Loucy (cell line): ENCODE measurements around the gene TP63.

ENCODE experiments used
- H2AFZ ChIP-seq: fragments of 200-600 bp; sonication (generic); 2 replicates; pipeline ENCODE4 v1.6.0; 2016; ENCODE audit warnings: antibody characterized with exemption, mild to moderate bottlenecking, low read length, moderate library complexity
- H3F3A ChIP-seq: fragments of 200-600 bp; 2 replicates; pipeline ENCODE4 v1.6.0; 2016; ENCODE audit warnings: antibody characterized with exemption, low read depth, mild to moderate bottlenecking
- H3K27me3 ChIP-seq: fragments of 200-600 bp; sonication (generic); 2 replicates; pipeline ENCODE4 v1.6.1; 2014; ENCODE audit warnings: low read length, mild to moderate bottlenecking; ENCODE audit not compliant: insufficient read depth, poor library complexity, severe bottlenecking
- H3K36me3 ChIP-seq: fragments of 200-600 bp; sonication (generic); 2 replicates; pipeline ENCODE4 v1.6.1; 2016; ENCODE audit warnings: low read length; ENCODE audit not compliant: insufficient read depth
- H3K4me1 ChIP-seq: fragments of 200-600 bp; sonication (generic); 2 replicates; pipeline ENCODE4 v1.5.1; 2014; ENCODE audit warnings: low read length, mild to moderate bottlenecking; ENCODE audit not compliant: insufficient read depth, poor library complexity, severe bottlenecking
- H3K4me2 ChIP-seq: fragments of 200-600 bp; sonication (generic); 2 replicates; pipeline ENCODE4 v1.6.0; 2014; ENCODE audit warnings: antibody characterized with exemption, low read length, low read depth, mild to moderate bottlenecking; ENCODE audit not compliant: poor library complexity, severe bottlenecking
- H3K4me3 ChIP-seq: fragments of 200-600 bp; sonication (generic); 2 replicates; pipeline ENCODE4 v1.5.1; 2014; ENCODE audit warnings: low read length, mild to moderate bottlenecking, mixed read lengths; ENCODE audit not compliant: poor library complexity, severe bottlenecking
- H3K79me2 ChIP-seq: fragments of 200-600 bp; sonication (generic); 2 replicates; pipeline ENCODE4 v1.6.1; 2014; ENCODE audit warnings: low read length; ENCODE audit not compliant: insufficient read depth
- H3K9ac ChIP-seq: fragments of 200-600 bp; sonication (generic); 2 replicates; pipeline ENCODE4 v1.6.0; 2014; ENCODE audit warnings: mild to moderate bottlenecking, low read depth, low read length, moderate library complexity; ENCODE audit not compliant: poor library complexity, severe bottlenecking
- H3K9me2 ChIP-seq: fragments of 200-600 bp; sonication (generic); replicated peaks from 2 replicates; pipeline ENCODE4 v1.6.1; 2016; ENCODE audit warnings: low read depth, low read length, mixed read lengths
- H3K9me3 ChIP-seq: fragments of 200-600 bp; sonication (generic); 2 replicates; pipeline ENCODE4 v1.6.1; 2014; ENCODE audit warnings: mild to moderate bottlenecking, antibody characterized with exemption, low read length, low read depth; ENCODE audit not compliant: insufficient read depth
- H4K20me1 ChIP-seq: fragments of 200-600 bp; sonication (generic); 2 replicates; pipeline ENCODE4 v1.6.0; 2014; ENCODE audit warnings: antibody characterized with exemption, low read length, mild to moderate bottlenecking; ENCODE audit not compliant: insufficient read depth, poor library complexity, severe bottlenecking
- EZH2phosphoT487 ChIP-seq: fragments of 200-600 bp; IDR thresholded peaks from 2 replicates; pipeline ENCODE4 v1.6.1; 2018; ENCODE audit warnings: antibody characterized with exemption, mild to moderate bottlenecking, moderate library complexity, borderline replicate concordance
- TF ChIP-seq, protein P1 (sequence below): fragments of 200-600 bp; sonication (generic); conservative IDR thresholded peaks from 2 replicates; pipeline ENCODE4 v1.5.1; 2014; ENCODE audit warnings: mild to moderate bottlenecking, antibody characterized with exemption, low read length

TP63 gene

DNA sequence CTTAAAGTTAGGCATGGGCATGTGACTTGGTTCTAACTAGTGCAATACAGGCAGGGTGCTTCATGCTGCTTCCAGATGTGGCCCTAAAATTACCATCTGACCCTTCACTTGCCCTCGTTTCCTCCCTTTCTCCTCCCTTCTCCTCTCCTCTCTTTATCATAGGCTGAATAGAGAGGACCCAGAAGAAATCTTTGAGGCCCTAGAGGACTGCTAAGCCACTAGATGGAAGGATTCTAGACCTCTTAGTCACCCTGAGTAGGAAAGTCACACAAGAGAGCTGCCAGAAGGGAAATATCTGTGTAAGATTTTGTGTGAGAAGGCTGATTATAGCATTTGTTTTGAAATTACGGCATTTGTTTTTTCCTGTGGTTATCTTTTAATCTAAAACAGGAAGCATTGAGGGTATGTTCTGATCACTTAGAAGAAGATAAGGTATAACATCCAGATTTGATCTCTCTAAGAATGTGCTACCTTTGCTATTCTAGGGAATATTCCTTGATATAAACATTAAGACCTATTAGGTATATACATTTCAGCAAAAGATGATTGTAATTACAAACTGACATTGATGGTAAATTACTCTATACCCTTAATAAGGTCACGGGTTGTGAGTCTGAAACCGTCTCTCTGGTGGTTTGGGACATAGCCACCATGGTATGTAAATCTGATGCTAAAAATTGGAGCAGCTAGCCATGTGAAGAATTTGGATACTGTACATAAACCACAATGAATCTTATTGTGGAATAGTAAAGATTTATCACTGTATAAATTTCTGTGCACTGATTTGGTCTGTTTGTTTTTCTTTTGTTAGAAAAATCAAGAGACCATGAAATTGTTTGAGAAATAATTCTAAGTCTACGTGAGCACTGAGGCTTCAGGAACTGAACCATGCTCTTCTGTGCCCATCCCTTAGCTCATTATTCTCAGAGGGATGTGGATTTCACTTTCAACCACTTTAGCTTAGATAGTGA is 84.1 kb downstream of the TP63 start:
- Histone ChIP-seq H3K4me2 (no peak overlapping the region), H3K4me1 (peaks cover 4% of the 10 kb centered on the region), H3K9me2 (no peaks in the 10 kb centered on the region), H3K9ac (no peak overlapping the region), H2AFZ (no peak overlapping the region), H3K36me3 (no peaks in the 10 kb centered on the region), H3K9me3 (no peaks in the 10 kb centered on the region), H3K79me2 (no peaks in the 10 kb centered on the region), H3F3A (no peaks in the 10 kb centered on the region), H3K4me3 (no peak overlapping the region), H4K20me1 (no peaks in the 10 kb centered on the region), H3K27me3 (no peaks in the 10 kb centered on the region)
- TF ChIP-seq EZH2phosphoT487 = no peak
- TF ChIP-seq, protein P1, sequence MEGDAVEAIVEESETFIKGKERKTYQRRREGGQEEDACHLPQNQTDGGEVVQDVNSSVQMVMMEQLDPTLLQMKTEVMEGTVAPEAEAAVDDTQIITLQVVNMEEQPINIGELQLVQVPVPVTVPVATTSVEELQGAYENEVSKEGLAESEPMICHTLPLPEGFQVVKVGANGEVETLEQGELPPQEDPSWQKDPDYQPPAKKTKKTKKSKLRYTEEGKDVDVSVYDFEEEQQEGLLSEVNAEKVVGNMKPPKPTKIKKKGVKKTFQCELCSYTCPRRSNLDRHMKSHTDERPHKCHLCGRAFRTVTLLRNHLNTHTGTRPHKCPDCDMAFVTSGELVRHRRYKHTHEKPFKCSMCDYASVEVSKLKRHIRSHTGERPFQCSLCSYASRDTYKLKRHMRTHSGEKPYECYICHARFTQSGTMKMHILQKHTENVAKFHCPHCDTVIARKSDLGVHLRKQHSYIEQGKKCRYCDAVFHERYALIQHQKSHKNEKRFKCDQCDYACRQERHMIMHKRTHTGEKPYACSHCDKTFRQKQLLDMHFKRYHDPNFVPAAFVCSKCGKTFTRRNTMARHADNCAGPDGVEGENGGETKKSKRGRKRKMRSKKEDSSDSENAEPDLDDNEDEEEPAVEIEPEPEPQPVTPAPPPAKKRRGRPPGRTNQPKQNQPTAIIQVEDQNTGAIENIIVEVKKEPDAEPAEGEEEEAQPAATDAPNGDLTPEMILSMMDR = no peak

DNA sequence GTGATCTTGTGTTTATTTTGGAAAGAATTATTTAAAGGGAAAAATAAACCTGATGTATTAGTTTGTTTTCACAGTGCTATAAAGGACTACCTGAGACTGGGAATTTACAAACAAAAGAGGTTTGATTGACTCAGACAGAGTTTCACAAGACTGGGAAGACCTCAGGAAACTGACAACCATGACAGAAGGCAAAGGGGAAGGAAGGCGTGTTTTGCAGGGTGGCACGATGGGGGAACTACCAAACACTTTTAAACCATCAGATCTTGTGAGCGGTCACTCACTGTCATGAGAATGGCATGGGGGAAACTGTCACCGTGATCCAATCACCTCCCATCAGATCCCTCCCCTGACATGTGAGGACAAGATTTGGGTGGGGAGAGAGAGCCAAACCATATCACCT is 87.0 kb downstream of the TP63 start:
- Histone ChIP-seq H2AFZ (no peak overlapping the region), H4K20me1 (no peaks in the 10 kb centered on the region), H3K4me2 (no peak overlapping the region), H3K9me3 (no peaks in the 10 kb centered on the region), H3K4me1 (peaks cover 4% of the 10 kb centered on the region), H3F3A (no peaks in the 10 kb centered on the region), H3K9ac (no peak overlapping the region), H3K9me2 (no peaks in the 10 kb centered on the region), H3K79me2 (no peaks in the 10 kb centered on the region), H3K27me3 (no peaks in the 10 kb centered on the region), H3K36me3 (no peaks in the 10 kb centered on the region), H3K4me3 (no peak overlapping the region)
- TF ChIP-seq, protein P1 = no peak
- TF ChIP-seq EZH2phosphoT487 = no peak

DNA sequence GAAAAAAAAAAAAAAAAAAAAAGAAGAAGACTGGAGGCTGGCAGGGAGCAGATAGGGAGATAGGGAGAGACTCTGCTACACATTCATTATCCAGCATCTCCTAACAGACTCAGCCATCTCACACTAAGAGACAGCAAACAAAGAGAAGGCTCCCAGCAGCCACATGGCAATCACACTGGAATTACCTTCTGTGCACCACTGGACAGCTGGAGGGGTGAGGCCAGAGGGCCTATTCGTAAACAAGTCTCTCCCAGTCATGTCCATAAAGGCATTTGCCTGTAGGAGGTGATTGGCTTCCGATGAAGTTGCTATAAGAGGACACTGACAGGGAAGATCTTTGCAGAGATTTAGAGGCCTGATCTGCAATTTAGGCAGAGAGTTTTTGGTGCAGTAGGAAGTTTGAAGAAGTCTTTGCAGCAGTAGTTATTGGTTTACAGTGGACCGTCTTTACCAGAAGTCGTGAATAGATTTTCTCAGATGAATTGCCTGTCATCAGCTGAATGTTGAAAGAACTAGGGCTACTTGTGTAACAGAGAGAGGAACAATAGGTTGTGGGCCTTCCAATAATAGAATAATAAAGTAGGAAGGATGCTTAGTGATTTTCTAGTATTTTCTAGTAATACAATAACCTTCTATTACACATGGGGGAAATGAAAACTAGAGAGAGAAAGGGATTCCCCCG is 89.7 kb downstream of the TP63 start:
- Histone ChIP-seq H4K20me1 (no peaks in the 10 kb centered on the region), H3K36me3 (no peaks in the 10 kb centered on the region), H3K79me2 (no peaks in the 10 kb centered on the region), H3K4me3 (no peak overlapping the region), H3K9me3 (no peaks in the 10 kb centered on the region), H3K9ac (no peak overlapping the region), H3K27me3 (no peaks in the 10 kb centered on the region), H3K9me2 (no peaks in the 10 kb centered on the region), H3K4me2 (no peak overlapping the region), H2AFZ (no peak overlapping the region), H3K4me1 (no peaks in the 10 kb centered on the region), H3F3A (no peaks in the 10 kb centered on the region)
- no peak for TF ChIP-seq EZH2phosphoT487
- TF ChIP-seq, protein P1 = no peak
